Ishikawa (cell line): Measurements from ENCODE around the gene HBS1L.

Experiments used
- EP300 ChIP-seq: IDR thresholded peaks from 2 replicates; pipeline ENCODE4 v1.6.1; 2012; ENCODE audit warnings: borderline replicate concordance
- MAX ChIP-seq: IDR thresholded peaks from 2 replicates; pipeline ENCODE4 v1.6.1; 2012
- TCF12 ChIP-seq: IDR thresholded peaks from 2 replicates; pipeline ENCODE4 v1.6.1; 2012; ENCODE audit warnings: low read depth
- TEAD4 ChIP-seq: IDR thresholded peaks from 2 replicates; pipeline ENCODE4 v1.6.1; 2012

DNA sequence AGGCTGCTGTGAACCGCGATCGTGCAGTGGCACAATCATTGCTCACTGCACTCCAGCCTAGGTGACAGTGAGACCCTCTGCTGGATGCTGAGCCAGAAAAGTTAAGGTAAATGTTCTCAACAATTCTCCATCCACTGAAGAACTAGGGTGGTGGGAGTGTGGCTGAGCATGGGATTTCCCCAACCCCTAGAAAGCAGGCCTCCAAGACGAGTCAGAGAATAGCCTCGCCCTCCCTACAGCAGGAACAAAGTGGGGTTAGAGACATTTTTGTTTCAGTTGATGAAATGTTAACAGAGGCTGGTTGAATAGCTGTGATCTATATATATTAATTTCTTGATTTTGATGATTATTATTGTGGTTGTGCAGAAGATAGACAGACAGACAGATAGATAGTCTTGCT, 98.6 kb downstream of the HBS1L start:
- TF ChIP-seq TEAD4, result no peak
- TF ChIP-seq TCF12, result no peak
- no peak for TF ChIP-seq MAX
- no peak for TF ChIP-seq EP300
